ENCODE data around the gene NRXN2.

Gene NRXN2

DNA sequence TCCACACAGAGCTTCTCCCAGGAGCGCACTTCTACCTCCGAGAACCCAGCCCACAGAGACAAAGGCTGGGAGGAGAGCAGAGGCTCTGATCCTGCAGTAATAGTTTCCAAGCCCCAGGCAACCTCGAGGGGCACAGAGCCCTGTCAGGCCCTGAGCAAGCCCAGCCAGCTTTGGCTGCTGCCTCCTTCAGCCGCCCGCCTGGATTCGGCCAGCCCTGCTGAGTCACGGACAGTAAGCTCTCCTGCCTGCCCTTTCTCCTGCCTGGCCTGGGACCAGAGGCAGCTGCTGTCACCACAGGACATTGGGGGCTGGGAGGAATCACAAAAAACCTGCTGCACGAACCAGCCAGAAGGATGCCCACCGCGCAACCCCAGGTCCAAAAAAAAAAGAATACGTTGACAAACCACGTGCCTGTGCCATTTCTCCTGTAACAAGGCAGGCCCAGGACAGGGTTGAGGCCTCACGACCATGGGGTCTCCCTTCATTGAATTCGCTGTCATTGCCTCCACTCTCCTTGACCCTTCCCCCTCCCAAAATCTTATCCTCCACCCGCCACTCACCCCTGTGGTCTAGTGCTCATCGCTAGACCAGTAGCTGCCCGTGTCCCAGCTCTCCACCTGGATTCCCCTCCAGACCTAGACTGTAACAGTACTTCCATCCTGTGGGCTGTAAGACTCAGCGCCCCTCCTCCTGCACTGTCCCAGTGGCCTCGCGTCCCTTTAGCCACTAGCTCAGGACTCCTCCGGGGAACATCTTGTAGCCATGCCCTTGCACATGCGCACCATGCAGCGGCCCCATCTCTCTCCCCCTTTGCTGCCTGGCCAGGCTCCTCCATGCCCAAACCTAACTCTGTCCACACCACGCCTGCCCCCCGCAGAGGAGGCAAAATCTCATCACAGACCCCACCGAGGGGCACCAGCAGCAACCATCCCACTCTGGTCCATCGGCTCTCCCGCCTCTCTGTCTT, 139.4 kb downstream of the NRXN2 start:
- no peak for FAIRE-seq

DNA sequence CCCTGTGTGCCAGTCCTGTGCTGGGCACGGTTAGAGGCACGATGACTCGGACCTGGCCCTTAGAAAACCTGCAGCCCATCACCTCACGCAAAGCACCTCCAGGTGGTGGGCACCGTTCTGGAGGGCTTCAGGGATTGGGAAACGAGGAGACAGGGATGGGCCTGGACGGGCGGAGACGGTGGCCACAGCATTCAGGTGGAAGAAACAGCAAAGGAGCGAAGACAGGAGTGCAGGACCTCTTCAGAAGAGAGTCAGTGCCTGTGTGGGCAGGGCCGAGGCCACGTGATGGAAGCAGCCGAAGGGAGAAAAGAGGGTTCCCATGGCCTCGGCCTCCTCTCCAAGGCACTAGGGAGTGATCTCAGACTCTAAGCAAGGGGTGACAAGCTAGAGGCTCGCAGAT, 140.1 kb downstream of the NRXN2 start:
- no peak for FAIRE-seq

DNA sequence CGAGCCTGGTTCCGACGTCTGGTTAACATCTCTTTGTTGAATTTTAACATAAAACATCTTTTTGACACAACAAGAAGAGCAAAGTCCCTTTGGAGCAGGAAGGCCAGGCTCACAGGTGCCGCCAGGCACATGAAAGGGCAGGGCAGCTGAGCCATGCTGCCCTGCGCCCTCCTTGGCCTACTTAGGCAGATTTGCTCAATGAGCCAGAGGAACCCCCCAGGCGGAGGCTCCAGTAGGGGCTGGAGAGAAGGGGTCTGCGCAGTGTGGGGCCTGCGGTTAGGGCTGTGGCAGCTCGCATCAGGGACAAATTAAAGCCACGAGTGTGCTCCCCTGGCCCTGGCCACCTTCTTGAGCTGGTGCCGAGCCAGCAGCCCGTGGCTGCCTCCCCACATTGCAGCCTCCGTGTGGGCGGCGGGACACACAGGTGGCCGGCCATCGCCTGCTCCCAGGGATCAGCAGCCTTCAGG, 141.9 kb downstream of the NRXN2 start:
- no peak for FAIRE-seq

DNA sequence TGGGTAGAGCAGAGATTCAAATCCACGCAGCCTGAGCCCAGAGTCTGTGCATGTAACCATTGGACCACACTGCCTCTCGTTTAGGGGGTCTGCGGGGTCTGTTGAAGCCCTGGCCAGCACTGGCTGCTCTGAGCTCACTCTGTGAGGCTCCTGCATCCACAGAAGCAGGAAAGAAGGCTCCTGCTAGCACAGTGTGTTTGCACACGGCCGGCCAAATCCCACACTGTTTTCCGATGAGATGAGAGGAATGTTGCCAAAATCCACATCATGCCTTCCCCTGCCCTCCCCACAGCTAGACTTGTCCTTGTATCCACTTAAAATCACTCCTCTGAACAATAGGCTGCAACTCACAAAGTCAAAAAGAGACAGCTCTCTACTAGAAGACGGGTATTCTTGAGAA, 142.6 kb downstream of the NRXN2 start:
- FAIRE-seq, result no peak

DNA sequence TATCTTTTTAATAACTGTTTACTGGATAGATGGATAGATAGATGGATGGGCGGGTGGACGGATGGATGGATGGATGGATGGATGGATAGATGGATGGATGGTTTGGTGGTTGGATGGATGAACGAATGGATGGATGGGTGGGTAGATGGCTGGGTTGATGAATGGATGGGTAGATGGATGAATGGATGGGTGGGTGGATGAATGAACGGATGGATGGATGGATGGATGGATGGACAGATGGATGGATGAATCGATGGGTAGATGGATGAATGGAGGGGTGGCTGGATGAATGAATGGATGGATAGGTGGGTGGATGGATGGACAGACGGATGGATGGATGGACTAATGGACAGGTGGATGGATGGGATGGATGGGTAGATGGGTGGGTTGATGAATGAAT, 145.8 kb downstream of the NRXN2 start:
- FAIRE-seq, result no peak

DNA sequence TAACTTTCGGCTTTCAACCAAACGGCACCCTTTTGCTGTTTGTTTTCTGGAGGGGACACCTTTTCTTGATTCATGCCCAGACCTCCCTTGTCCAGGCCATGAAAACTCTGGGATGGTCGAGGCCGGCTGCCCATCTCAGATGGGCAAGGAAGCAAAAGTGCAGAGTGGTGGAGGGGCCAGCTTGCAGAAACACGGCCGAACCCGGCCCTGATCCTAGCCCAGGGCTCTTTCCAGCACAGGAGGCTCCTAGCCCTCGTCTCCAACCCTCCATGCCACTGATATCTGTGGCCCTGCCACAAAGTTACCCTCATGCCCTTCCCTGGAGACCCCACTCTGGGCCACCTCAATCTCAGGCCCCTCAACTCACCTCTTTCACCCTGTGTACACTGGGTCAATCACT, 150.9 kb downstream of the NRXN2 start:
- no peak for FAIRE-seq

DNA sequence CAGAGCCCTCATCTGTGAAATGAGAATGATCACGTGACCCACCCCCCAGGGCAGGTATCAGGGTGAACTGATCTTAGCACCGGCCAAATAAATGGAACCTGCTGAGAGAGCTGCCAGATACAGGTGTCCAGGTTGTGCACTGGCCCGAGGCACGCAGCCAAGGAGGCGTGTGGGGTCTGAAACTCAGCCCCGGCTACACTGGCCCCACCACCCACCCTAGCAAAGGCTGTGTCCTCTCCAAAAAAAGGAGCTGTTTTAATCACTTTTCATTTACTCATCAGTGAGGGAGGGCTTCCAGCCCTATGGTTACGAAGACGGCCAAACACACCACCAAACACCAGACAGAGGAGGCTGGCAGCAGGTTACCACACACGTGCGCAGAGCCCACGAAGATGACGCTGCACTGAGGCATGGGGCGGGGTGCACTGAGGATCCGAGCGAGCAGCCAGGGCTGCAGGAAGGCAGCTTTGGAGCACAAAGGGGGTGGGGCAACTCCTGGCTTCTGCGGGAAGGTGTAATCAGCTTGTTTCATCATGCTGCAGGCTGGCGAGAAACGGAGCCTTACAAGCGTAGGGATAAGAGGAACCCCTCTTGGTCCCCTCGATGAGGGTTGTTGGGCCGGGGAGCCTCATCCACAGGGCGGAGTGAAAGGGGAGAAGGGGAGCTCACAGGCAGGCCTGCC, 151.4 kb downstream of the NRXN2 start:
- no peak for FAIRE-seq

DNA sequence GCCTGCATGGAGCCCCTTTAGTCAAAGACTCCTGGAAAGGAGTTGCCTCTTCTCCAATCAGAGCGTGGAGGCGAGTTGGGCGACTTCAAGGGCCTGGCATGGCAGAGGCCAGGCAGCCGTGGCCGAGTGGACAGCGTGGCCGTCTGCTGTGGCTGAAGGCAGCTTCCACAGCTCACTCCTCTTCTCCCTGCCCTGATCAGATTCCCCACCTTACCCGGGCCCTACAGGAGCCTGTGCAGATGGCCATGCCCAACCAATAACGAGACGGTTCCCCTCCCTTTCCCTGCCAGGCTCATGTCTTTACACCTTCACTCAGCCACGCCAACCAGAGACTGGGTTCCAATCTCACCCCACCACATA, 152.0 kb downstream of the NRXN2 start:
- no peak for FAIRE-seq

DNA sequence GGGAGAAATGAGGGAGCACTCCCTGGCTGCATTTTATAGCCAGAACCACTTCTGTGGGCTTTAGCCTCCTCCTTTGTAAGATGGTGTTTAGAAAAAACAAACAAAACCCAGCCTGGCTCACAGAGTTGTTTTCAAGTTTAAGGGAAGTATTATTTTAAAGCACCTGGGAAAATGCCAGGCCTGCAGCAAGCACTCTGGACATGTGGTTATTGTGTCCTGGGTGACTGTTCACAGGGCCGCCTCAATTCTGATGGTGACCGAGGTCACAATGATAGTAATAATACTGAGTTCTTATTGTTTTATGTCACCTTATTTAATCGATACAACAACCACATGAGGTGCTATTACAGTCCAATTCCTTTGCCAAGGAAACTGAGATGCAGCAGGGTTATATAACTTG, 152.7 kb downstream of the NRXN2 start:
- no peak for FAIRE-seq

DNA sequence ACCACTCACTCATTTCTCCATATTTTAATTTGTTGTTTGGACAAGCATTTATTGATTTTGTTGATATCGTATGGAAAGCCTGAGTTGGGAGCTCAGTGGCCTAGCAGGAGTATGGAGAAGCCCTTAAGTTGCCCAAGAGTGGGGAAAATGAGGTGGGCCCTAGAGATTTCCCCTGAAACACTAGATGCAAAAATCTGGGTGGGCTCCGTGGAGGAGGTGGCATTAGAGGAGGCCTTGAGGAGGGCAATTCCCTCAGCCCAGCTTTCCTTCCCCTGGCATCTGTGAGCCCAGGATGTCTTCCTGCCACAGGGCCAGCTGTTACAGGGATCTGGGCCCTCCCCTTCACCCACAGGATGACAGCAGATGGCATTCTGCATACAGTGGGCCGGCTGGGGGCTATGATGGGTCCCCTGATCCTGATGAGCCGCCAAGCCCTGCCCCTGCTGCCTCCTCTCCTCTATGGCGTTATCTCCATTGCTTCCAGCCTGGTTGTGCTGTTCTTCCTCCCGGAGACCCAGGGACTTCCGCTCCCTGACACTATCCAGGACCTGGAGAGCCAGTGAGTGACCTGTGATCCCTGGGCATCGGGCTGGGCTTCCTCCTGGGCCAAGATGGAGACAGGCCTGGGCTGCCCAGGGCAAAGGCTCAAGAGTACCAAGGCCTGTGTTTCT, 153.6 kb downstream of the NRXN2 start:
- no peak for FAIRE-seq

DNA sequence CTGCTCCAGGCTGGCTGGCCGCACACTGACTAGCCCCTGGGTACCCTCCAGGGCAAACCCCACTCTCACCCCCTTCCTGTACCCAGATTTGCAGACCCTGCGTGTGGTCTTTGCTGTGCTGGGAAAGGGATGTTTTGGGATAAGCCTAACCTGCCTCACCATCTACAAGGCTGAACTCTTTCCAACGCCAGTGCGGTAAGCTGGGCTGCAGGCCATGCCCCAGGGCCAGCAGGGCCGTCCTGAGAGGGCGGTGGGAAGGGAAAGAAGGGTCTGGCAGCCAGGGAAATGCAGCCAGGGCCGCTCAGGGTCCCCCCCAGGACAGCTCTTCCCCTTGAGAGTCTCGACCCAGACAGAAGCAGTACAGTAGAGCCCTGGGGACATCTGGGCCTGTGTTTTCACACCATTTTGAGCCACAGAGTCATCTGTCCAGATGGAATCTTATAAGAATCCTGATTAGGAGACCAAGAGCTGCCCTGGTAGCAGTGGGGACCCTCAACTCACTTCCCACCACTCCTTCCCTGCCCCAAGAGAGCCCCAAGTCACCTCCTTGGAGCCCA, 154.3 kb downstream of the NRXN2 start:
- FAIRE-seq, result no peak

DNA sequence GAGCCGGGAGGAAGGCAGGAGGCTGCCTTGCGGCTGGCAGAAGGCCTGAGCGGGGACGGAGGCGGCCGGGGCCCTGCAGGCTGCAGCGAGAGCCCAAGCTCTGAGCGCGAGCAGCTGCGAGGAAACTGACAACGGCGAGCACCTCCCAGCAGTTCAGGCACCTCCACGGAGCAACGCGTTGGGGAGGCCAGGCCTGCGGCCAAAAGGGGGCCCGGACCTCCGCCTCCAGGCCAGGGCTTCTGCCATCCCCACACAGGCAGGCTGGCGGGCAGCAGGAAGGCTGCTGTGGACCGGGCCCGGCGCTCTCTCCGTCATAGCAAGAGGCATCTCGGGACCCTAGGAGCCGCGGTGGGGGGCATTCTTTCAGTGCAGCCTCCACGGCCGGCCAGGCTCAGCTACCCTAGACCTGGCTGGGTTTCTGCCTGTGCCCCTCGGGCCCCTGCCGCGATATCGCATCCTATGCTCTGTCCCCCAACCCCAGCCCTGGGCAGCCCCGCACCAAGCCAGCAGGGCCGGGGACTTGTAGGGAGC, 154.9 kb downstream of the NRXN2 start:
- no peak for FAIRE-seq

DNA sequence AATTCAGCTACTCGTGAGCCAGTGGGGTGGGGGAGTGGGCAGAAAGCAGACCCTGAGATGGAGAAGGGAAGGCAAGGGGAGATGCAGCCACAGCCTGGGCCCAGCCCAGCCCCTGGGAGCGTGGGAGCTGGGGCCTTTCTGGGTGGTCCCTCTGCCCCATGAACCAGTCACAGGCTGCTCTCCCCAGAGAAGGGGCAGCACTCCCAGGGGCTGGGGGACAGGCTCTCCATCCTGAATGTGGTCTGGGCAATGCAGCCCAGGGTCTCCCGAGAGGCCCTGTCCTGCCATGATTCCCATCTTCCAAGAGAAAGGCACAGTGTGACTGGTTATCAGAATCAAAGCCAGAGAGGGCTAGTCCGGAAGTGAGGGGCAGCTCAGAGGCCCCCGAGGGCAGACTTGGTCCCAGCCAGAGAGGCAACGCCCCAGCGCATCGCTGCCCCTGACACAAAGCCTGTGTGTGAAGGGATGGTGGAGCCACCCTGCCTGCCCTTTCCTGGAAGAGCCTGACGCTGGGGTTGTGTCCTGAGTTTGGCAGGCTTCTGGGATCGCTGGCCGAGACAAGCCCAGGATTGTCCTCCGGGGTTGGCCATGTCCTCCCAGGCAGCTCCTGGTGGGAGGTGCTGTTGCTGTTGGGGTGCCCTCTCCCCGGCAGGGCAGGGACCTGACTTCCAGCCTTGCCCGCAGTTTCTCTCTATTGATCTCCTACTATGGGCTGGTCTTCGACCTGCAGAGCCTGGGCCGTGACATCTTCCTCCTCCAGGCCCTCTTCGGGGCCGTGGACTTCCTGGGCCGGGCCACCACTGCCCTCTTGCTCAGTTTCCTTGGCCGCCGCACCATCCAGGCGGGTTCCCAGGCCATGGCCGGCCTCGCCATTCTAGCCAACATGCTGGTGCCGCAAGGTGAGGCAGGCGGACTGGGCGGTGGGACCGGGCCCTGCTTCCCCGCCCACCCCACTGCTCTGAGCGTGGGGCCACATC, 155.8 kb downstream of the NRXN2 start:
- no peak for FAIRE-seq

DNA sequence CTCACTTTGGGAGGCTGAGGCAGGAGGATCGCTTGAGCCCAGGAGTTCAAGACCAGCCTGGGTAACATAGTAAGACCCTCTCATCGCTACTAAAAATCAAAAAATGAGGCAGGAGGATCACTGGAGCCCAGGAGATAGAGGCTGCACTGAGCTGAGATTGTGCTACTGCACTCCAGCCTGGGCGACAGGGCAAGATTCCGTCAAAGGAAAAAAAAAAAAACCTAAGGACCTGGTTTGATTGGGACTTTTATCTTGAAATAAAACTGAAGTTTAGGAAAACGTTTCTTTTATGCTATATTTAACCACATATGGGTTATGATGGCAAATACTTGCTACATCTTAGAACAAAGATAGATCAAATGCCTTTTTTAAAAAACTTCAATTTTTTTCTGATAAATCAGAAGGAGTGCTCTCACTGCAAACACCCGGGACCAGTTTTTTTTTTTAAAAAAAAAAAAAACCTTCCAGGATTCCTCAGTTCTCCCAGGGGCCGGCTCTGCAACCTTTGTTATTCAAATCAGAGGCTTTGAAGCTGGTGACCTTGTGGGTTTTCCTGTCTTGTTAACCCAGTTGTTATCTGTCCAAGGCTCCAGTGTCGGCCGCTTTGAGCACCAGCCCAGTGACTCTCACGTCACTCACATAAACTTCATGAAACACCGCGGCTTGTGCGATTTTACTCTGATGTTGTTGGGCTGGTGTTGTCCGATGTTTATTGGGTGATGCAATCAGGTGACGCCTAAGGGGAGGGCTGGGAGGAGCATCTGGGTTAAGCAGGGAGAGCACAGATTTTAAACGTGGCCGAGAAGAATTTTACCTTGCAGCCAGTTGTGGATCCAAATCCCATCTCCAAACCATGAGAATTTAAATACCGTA, 156.7 kb downstream of the NRXN2 start:
- peak; percentile 96 for FAIRE-seq

DNA sequence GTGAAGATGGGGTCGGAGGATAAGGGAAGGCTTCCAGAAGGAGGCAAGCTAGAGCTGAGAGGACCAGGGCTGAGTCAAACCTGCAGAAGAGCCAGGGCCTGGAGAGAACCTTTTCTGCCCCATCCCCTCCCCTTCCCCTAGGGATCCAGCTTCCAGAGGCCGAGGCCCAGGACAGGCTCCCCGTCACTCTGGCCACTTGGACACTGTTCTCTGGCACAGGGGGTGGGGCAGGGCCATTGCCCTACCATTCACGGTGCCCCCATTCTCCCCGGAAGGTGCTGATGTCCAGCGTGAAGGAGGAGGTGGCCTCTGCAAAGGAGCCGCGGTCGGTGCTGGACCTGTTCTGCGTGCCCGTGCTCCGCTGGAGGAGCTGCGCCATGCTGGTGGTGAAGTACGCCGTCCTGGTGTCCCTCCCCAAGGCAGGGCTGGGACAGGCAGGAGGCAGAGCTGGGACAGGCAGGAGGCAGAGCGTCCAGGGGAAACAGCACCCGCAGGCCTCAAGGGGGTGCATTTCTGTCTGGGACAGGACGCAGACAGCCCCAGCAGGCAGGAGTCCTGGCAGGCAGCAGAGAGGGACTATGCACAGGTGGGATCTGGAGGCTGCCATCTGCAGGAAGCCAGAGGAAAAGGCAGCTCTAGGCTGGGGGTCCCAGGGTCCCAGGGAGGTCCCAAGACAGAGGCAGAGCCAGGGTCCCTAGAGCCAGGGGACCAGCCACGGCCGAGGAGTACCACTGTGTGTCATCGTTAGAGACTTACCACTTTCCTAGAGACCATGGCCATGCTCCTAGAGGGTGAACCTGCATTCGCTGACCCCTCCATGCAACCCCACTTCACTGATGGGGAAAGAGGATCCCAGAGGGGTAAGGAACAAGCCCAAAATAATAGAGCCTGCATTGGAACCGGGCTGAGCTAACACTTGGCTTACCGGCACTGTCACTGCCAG, 157.8 kb downstream of the NRXN2 start:
- FAIRE-seq, result no peak

DNA sequence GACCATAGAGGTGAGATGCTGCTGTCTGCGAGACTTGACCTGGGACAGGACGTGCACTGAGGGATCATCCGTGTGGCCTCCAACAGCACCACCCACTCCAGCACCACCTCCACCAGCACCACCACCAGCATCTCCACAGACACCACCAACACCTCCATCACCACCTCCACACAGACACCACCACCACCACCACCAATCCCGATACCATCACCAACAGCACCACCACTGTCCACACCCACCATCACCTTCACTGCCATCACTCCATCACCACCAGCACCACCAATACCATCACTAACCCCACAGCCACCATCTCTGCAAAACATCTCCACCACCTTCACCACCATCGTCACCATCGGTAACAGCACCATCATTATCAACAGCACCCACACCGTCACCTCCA, 158.6 kb downstream of the NRXN2 start:
- FAIRE-seq, result no peak

DNA sequence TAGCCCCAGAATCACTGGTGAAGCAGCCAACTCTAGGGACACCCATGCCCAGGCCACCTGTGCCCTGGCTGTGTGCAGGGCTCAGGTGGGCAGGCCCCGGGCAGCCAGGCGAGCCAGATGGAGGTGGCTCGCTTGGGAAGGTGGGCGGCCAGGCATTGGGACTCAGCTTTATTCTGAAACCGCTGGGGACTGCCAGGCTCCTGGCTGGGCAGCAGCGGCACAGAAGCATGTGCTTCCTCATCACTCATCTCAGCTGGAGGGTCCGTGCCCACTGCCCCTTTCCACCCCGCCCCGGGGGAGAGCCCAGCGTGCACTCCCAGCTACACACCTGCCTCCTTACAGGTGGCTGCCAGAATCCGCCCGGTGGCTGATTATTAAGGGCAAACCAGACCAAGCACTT, 159.0 kb downstream of the NRXN2 start:
- FAIRE-seq, result no peak

DNA sequence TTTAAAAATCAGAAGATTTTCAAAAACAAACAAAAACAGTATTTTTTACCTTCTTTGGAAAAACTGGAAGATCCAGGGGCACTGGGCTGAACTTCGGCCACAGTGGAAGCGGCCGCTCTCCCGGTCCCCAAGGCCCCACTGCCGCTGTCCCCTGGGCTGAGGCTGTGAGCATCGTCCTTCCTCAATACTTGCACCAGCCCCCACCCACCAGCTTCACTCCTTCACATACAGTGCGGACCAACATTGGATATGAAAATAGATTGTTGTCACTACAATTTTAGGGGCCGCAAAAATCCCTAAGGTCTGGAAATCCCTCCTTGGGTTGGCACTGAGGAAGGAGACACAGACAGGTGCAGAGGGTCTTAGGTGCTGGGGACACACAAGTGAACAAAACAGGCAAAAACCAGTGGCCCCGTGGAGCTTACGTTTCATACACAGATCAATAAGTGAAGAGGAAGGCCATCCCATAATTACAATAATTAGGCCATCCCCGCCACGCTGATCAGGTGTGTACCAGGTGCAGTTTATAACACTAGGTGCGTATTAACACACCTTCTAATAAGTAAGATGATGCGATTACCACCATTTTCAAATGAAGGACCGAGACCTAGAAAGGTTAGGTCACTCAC, 160.2 kb downstream of the NRXN2 start:
- FAIRE-seq, result no peak

Measured in G401.6 (cell line).